WTC11 (cell line): ENCODE data around the gene SIRT2. TPM values are rescaled to one million over a fixed set of nuclear protein-coding genes. Genes with fewer than 3 reads are reported as not detected.

Experiments
- ATAC-seq: fragments of 200-7000 bp; cut with Tn5 transposase; 2 replicates; pipeline ENCODE4 v1.10.0; 2021; ENCODE audit warnings: mild to moderate bottlenecking, moderate library complexity
- CTCF ChIA-PET: fragments of 300-600 bp; sonication (Branson Sonifier 250); formaldehyde crosslinking; loops from one replicate; lab custom pipeline; 2021; ENCODE audit warnings: antibody characterized with exemption; lab: Charles Lee
- POLR2A ChIA-PET: fragments of 350-600 bp; sonication (Branson Sonifier 250); formaldehyde crosslinking; loops from one replicate; lab custom pipeline; 2021; ENCODE audit warnings: antibody characterized with exemption; lab: Charles Lee
- DNase-seq: peaks from one replicate; pipeline ENCODE4 v3.0.0; 2021; ENCODE audit warnings: low spot score
- H3K27ac Mint-ChIP-seq: 2 replicates; pipeline ENCODE4 v1.8.0; 2021; ENCODE audit warnings: mixed read lengths
- H3K27me3 Mint-ChIP-seq: 2 replicates; pipeline ENCODE4 v1.8.0; 2021; ENCODE audit warnings: low read depth, mild to moderate bottlenecking, moderate library complexity, mixed read lengths
- H3K36me3 Mint-ChIP-seq: 2 replicates; pipeline ENCODE4 v1.8.0; 2021; ENCODE audit warnings: mixed read lengths
- H3K4me1 Mint-ChIP-seq: 2 replicates; pipeline ENCODE4 v1.8.0; 2022; ENCODE audit warnings: mixed read lengths
- H3K4me3 Mint-ChIP-seq: 2 replicates; pipeline ENCODE4 v1.8.0; 2021; ENCODE audit warnings: mild to moderate bottlenecking, moderate library complexity, mixed read lengths
- H3K9me3 Mint-ChIP-seq: 2 replicates; pipeline ENCODE4 v1.8.0; 2021; ENCODE audit warnings: mixed read lengths
- ARID4B ChIP-seq: sonication (generic); formaldehyde crosslinking; IDR thresholded peaks from 2 replicates; pipeline ENCODE4 v1.8.0; 2023; ENCODE audit warnings: missing genetic modification reagents, mild to moderate bottlenecking, borderline replicate concordance
- CDX4 ChIP-seq: fragments of 250-450 bp; sonication (Bioruptor Pico); IDR thresholded peaks from 2 replicates; pipeline ENCODE4 v1.9.0; 2021; ENCODE audit warnings: moderate library complexity, mild to moderate bottlenecking, inconsistent platforms, borderline replicate concordance
- CREB1 ChIP-seq: sonication (generic); formaldehyde crosslinking; IDR thresholded peaks from 2 replicates; pipeline ENCODE4 v1.8.0; 2023; ENCODE audit warnings: mild to moderate bottlenecking, missing genetic modification reagents
- CREM ChIP-seq: sonication (generic); formaldehyde crosslinking; IDR thresholded peaks from 2 replicates; pipeline ENCODE4 v1.8.1; 2022; ENCODE audit warnings: mild to moderate bottlenecking, missing genetic modification reagents, moderate library complexity
- E2F5 ChIP-seq: sonication (generic); formaldehyde crosslinking; IDR thresholded peaks from 2 replicates; pipeline ENCODE4 v1.8.1; 2022; ENCODE audit warnings: mild to moderate bottlenecking, moderate library complexity, missing genetic modification reagents
- ETV6 ChIP-seq: sonication (generic); formaldehyde crosslinking; IDR thresholded peaks from 2 replicates; pipeline ENCODE4 v1.8.1; 2022; ENCODE audit warnings: mild to moderate bottlenecking, missing genetic modification reagents
- FOXK1 ChIP-seq: sonication (generic); formaldehyde crosslinking; IDR thresholded peaks from 2 replicates; pipeline ENCODE4 v1.8.0; 2022; ENCODE audit warnings: mild to moderate bottlenecking, moderate library complexity, missing genetic modification reagents
- MAX ChIP-seq: sonication (generic); formaldehyde crosslinking; IDR thresholded peaks from 2 replicates; pipeline ENCODE4 v1.8.0; 2022; ENCODE audit warnings: mild to moderate bottlenecking, missing genetic modification reagents
- MLX ChIP-seq: sonication (generic); formaldehyde crosslinking; IDR thresholded peaks from 2 replicates; pipeline ENCODE4 v1.8.1; 2023; ENCODE audit warnings: mild to moderate bottlenecking, missing genetic modification reagents, moderate library complexity
- NFE2L1 ChIP-seq: sonication (generic); formaldehyde crosslinking; IDR thresholded peaks from 2 replicates; pipeline ENCODE4 v1.8.1; 2023; ENCODE audit warnings: missing genetic modification reagents
- NFYB ChIP-seq: sonication (generic); formaldehyde crosslinking; conservative IDR thresholded peaks from 2 replicates; pipeline ENCODE4 v1.8.0; 2022; ENCODE audit warnings: low read depth, missing genetic modification reagents
- PRDM15 ChIP-seq: sonication (generic); formaldehyde crosslinking; IDR thresholded peaks from 2 replicates; pipeline ENCODE4 v1.8.0; 2022; ENCODE audit warnings: missing genetic modification reagents
- SP1 ChIP-seq: sonication (generic); formaldehyde crosslinking; conservative IDR thresholded peaks from 2 replicates; pipeline ENCODE4 v1.8.1; 2022; ENCODE audit warnings: missing genetic modification reagents
- TEAD1 ChIP-seq: sonication (generic); formaldehyde crosslinking; IDR thresholded peaks from 2 replicates; pipeline ENCODE4 v1.8.0; 2022; ENCODE audit warnings: mild to moderate bottlenecking, missing genetic modification reagents
- ZBTB43 ChIP-seq: sonication (generic); formaldehyde crosslinking; IDR thresholded peaks from 2 replicates; pipeline ENCODE4 v1.8.1; 2023; ENCODE audit warnings: mild to moderate bottlenecking, missing genetic modification reagents
- ZNF121 ChIP-seq: sonication (generic); formaldehyde crosslinking; IDR thresholded peaks from 2 replicates; pipeline ENCODE4 v1.8.0; 2023; ENCODE audit warnings: missing genetic modification reagents
- ZNF263 ChIP-seq: sonication (generic); formaldehyde crosslinking; IDR thresholded peaks from 2 replicates; pipeline ENCODE4 v1.8.1; 2022; ENCODE audit warnings: low read depth, mild to moderate bottlenecking, moderate library complexity, missing genetic modification reagents
- ZNF416 ChIP-seq: fragments of 250-450 bp; sonication (Bioruptor Pico); IDR thresholded peaks from 2 replicates; pipeline ENCODE4 v1.9.0; 2021; ENCODE audit warnings: mild to moderate bottlenecking, inconsistent platforms
- ZNF512 ChIP-seq: sonication (generic); formaldehyde crosslinking; IDR thresholded peaks from 2 replicates; pipeline ENCODE4 v1.8.1; 2022; ENCODE audit warnings: missing genetic modification reagents, borderline replicate concordance
- total RNA-seq: library from RNA; stranded (reverse); gene quantifications from 3 replicates; pipeline ENCODE4 v1.2.3, GENCODE V29; 2021

SIRT2 gene
- total RNA-seq, 1 experiment from 2014 or later, result 9.5 TPM

GRCh38 chr19:38930776-38931520 lies 31.5 kb upstream of the SIRT2 start, which contains the start of gene MRPS12 (continued):
- no peak for TF ChIP-seq CDX4 (CRISPR knock-in tag)
- no peak for TF ChIP-seq MLX (CRISPR knock-in tag)
- TF ChIP-seq MAX (CRISPR knock-in tag), result peak; percentile 80
- peak; percentile 55; the same call in 1 of the 2 replicates for TF ChIP-seq SP1 (CRISPR knock-in tag)
- peak; percentile 70; the same call in 1 of the 2 replicates for TF ChIP-seq TEAD1 (CRISPR knock-in tag)
- no peak for TF ChIP-seq ZBTB43 (CRISPR knock-in tag)
- 0 out of 2 replicates have a peak, but pooled peaks have one; percentile 29 for TF ChIP-seq FOXK1 (CRISPR knock-in tag)
- TF ChIP-seq NFE2L1, result no peak
- TF ChIP-seq CREM (CRISPR knock-in tag), result peak; percentile 66
- TF ChIP-seq NFYB (CRISPR knock-in tag), result peak; percentile 89

GRCh38 chr19:38929929-38930775 lies 30.7 kb upstream of the SIRT2 start, which contains the start of gene SARS2:
TSS of gene SARS2 (minus strand) at chr19:38930763. CDS start at chr19:38930736, 27 bp downstream.
- Mint-ChIP-seq H3K4me3 (peak within 1 kb of the TSS; percentile 82), H3K27me3 (peaks cover 4% of the 10 kb centered on the region; the same call in 1 of the 2 replicates), H3K9me3 (peaks cover 16% of the 10 kb centered on the region), H3K4me1 (peaks cover 10% of the 10 kb centered on the region), H3K36me3 (peaks cover 51% of the 10 kb centered on the region), H3K27ac (peak within 1 kb of the TSS; percentile 98)
- ATAC-seq, result peak; percentile 55
- peak; percentile 94 for DNase-seq
- POLR2A ChIA-PET, result interaction anchor here (0.5 to 1.4 kb wide), 7 partner anchors 9 to 478 kb away, joined by 3 to 8 read pairs (median 4); partner anchors contain the start of genes CAPN12 and FBXO17
- CTCF ChIA-PET, result interaction anchor here (0.5 to 4.5 kb wide), 74 partner anchors 8 to 543 kb away, joined by 3 to 32 read pairs (median 5); partner anchors contain the start of genes ACTN4, CAPN12, CCER2 and ECH1
- TF ChIP-seq ZNF263, result no peak
- TF ChIP-seq ETV6 (CRISPR knock-in tag), result 0 out of 2 replicates have a peak, but pooled peaks have one; percentile 43
- TF ChIP-seq CREB1 (CRISPR knock-in tag), result no peak
- TF ChIP-seq PRDM15, result no peak
- no peak for TF ChIP-seq ARID4B (CRISPR knock-in tag)
- no peak for TF ChIP-seq CREM (CRISPR knock-in tag)
- 0 out of 2 replicates have a peak, but pooled peaks have one; percentile 42 for TF ChIP-seq E2F5
- no peak for TF ChIP-seq ZNF416 (CRISPR knock-in tag)
- TF ChIP-seq ZNF512 (CRISPR knock-in tag), result no peak
- no peak for TF ChIP-seq ZNF121
